HG03521 (cell line): ENCODE measurements around the gene KIF18A.

Source experiments
- ATAC-seq: cut with Tn5 transposase; IDR thresholded peaks from one replicate; pipeline ENCODE4 v1.9.1; 2021; ENCODE audit warnings: mild to moderate bottlenecking, moderate library complexity; ENCODE audit not compliant: unreplicated experiment

KIF18A gene

GRCh38 chr11:28049338-28050216 is 58.4 kb downstream of the KIF18A start:
- no peak for ATAC-seq

GRCh38 chr11:28048812-28049211 is 59.1 kb downstream of the KIF18A start:
- no peak for ATAC-seq

- no peak for ATAC-seq
Measured at GRCh38 chr11:28043930-28044709, 63.8 kb downstream of the KIF18A start.

- no peak for ATAC-seq
Measured at GRCh38 chr11:28040384-28040783, 67.6 kb downstream of the KIF18A start.

DNA sequence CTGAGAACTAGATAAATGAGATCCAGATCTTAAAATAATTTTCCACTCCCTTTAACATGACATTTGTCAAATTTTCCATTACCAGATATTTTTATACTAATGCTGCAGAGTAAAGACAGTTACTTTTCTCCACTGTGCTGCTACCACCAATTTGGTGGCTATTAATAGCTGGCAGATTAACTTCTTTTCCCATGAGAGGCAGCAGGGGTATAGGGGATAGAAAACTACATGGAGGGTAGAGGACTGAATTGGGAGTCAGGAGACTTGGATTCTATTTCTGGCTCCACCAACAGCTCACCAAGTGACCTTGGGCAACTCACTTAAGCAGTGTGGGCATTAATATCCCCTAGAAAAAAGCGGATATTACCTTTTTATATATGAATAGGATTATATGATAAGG is 69.2 kb downstream of the KIF18A start:
- no peak for ATAC-seq

GRCh38 chr11:28026634-28027290 is 81.2 kb downstream of the KIF18A start:
- no peak for ATAC-seq

DNA sequence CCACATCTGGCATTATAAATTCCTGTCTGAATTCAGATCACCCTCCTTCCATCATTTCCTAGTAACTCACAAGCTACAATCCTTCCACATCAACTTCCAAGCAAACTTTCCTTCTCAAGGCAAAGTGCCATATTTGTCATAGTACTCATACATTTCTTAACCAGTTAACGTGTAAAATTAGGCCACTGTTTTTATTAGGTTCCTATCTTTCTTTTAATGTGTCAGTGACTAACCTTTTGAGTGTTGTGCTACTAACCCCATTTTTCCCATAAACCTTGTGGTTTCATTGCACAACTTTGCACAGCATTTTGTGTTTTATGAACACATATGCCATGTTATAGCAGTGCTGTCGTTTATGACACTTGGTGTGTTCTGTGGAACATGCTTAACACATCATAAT is 90.1 kb downstream of the KIF18A start:
- no peak for ATAC-seq

GRCh38 chr11:28011813-28012212 is 96.1 kb downstream of the KIF18A start:
- ATAC-seq: no peak

GRCh38 chr11:28009996-28010395 is 98.0 kb downstream of the KIF18A start:
- ATAC-seq: no peak

DNA sequence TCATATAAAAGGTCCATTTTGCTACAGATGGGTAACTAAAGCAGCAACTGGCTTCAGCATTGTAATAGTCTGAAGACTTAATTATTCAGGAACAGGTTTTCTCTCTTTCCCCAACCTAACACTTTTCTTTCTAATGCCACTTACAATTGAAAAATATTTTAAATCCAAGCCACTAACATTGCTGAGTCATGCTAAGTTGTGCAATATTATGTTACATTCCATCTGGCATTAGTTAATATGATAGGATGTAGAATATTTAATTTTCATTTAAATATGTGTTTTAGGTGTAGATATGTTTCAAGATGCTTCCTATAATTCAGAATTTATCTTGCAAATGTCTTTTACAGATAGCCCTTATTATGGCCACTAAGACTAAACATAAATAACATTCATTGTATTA is 98.6 kb downstream of the KIF18A start:
- no peak for ATAC-seq

GRCh38 chr11:28003615-28004014 is 104.3 kb downstream of the KIF18A start:
- no peak for ATAC-seq

DNA sequence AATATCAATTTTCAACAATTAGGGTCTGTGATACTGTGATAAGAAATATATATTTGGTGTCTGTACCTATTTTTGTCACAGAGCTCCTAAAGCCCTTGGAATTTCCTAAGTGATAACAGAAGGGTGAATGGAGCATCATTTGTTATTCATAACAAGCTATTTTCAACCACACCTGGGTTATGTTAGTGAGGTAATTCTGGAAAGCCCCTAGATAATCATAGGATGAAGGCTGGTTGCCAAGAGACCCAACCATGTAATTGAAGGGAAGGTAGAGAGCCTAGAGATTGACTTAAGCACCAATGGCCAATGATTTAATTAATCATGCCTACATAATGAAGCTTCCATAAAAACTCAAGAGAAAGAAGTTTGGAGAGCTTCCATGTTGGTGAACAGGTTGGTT is 109.4 kb downstream of the KIF18A start:
- no peak for ATAC-seq

DNA sequence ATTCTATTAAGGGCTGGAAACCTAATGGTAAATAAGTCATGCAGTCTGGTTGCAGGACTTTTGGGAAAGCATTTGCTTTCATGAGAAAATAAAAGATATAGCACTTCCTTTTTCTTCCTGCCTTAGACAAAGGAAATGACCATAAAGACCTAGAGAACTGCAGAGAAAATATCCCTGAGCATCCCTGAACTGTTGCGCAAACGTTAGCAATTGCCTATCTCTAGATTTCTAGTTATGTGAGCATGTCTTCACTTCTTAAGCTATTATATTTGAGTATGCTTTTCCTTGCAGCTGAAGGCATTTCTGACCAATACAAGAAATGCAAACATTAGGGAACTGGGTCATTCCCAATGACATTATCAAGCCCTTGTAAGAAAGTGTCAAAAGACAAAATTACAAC is 110.6 kb downstream of the KIF18A start:
- ATAC-seq: no peak

GRCh38 chr11:27996066-27996465 is 111.9 kb downstream of the KIF18A start:
- no peak for ATAC-seq

DNA sequence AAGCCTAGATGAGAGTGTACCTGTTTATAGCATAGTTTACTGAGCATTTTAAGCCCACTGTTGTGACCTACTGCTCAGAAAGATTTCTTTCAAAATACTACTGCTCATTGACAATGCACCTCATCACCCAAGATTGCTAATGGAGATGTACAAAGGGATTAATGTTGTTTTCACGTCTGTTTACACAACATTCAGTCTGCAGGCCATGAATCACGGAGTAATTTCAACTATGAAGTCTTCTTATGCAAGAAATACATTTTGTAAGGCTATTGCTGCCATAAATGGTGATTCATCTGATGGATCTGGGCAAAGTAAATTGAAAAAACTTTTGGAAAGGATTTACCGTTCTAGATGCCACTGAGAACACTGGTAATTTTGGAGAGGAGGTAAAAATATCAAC is 112.9 kb downstream of the KIF18A start:
- ATAC-seq: no peak

DNA sequence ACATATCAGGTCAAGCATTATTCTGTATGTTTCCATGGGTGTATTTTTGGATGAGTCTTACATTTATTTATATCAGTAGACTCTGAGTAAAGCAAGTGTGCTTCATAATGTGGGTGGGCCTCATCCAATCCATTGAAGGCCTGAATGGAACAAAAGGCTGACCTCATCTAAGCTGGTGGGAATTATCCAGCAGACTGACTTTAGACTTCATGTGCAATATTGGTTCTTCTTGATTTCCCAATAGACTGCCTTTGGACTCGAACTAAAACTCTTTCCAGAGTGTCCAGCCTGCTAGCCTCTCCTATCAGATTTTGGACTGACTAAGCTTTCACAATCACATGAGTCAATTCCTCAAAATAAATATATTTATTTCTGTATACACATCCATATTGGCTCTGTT is 116.2 kb downstream of the KIF18A start:
- no peak for ATAC-seq

DNA sequence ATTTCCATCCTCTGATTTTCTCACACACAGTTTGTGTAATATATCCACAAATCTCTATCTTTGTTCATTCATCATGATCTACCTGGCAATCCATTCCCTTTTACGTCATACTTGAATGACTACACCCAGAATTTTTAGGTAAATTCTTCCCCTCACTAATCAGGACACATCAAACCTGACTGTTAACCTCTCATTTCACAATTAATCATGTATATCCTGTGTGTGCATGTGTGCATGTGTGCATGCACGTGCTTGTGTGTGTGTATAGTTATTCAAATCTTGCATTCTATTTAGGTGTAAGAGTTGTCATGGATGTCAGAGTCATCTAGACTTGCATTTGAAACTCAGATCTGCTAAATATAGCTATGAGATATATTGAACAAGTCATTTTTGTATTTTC is 130.4 kb downstream of the KIF18A start:
- ATAC-seq: no peak

GRCh38 chr11:27977031-27977430 is 130.9 kb downstream of the KIF18A start:
- no peak for ATAC-seq

DNA sequence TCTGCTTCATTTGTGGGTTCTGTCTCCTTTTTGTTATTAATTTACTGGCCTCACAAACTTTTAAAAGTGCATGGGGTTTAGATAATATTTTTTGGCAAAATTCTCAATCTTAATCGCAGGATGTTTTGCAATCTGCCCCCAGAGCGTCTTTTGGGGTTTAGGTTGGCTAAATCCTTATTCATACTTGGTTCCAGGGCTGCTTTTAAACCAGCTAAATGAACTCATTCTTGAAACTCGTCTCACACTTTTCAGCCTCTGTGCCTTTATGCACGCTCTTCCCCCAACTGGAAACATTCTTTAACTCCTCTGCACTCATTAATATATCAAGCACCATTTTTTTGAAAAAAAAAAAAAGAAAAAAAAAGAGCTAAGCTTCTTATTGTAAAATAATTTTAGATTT is 131.7 kb downstream of the KIF18A start:
- ATAC-seq: no peak

GRCh38 chr11:27973851-27974536 is 134.0 kb downstream of the KIF18A start:
- ATAC-seq: no peak

DNA sequence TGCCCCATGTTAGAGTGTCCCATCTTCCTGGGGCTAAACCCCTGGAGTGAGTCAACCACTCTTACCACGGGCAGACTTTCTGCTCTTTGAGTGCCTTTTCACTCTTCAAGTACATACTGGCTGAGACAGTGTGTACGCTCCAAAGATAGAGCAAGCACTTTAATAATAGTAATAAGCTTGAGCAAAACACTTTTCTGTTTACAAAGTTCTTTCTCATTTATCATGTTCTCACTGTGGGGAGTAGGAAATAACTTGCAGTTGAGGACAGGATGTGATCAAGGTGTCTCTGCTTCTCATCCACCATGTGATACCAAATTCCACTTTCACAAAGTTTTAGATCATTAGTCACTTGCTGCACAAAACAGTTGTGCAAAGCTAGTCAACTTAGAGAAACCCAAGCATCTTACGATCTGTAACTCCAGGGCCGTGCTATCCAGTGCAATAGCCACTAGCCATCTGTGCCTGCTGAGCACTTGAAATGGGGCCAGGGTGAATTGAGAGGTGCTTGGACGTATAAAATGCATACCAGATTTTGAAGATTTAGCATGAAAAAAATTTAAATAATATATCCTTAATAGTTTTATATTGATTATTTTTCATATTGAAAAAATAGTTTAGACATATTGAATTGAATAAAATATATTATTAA is 135.3 kb downstream of the KIF18A start:
- no peak for ATAC-seq
